ENCODE results near the gene EXD2. TPM values are rescaled to one million over a fixed set of nuclear protein-coding genes. Genes with fewer than 3 reads are reported as not detected.
"Not testable (repeated sequence)": the region's sequence is repeated elsewhere in the genome, so short reads cannot be mapped to it uniquely, and the experiment has no call there.

The EXD2 gene
- polyA plus RNA-seq, 3 donors: 30.9 to 39.8 (median 31.8) TPM

DNA sequence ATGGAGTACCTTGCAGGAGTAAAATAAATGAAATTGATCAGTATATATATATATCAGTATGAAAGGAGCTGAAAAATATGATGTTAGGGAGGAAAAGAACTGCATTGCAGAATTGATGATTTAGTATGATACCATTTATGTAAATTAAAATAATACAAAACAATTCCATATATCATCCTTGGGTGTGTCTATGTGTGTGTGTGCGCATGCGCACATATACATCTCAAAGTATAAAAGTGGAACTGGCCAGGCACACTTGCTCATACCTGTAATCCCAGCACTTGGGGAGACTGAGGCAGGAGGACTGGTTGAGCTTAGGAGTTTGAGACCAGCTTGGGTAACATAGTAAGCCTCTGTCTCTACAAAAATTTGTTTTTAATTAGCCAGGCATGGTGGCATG is 84.0 kb downstream of the EXD2 start:
- no peak for DNase-seq

DNA sequence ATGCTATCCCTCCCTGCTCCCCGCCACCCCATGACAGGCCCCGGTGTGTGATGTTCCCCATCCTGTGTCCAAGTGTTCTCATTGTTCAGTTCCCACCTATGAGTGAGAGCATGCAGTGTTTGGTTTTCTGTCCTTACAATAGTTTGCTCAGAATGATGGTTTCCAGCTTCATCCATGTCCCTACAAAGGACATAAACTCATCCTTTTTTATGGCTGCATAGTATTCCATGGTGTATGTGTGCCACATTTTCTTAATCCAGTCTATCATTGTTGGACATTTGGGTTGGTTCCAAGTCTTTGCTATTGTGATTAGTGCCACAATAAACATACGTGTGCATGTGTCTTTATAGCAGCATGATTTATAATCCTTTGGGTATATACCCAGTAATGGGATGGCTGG is 86.1 kb downstream of the EXD2 start:
- not testable (repeated sequence) for DNase-seq

DNA sequence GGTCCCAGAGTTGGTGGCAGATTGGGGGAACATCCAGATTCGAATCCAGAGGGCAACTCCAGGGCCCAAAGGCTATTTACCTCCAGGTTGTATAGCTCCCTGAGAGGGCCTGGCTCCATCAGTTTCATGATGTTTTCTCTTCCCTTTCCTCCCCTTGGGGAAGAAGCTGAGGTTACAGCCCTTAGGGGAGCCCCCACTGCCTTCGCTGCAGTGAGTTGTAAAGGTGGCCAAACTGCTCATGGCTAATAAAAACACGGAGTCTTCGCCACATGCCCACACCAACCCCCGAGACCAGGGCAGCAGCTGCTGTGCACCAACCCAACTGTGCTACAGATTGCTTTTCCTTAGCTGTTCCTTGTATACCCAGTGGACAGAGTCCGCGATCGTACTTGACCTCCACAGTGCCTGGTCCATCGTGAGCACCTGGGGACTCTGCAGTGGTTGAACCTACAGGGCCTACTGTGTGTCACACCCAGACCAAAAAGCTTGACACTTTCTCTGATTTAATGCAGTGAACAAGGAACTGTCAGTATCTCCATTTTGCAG is 89.5 kb downstream of the EXD2 start:
- DNase-seq: no peak

- DNase-seq: no peak
These were observed 90.3 kb downstream of the EXD2 start for GRCh38 chr14:69281450-69282169.

DNA sequence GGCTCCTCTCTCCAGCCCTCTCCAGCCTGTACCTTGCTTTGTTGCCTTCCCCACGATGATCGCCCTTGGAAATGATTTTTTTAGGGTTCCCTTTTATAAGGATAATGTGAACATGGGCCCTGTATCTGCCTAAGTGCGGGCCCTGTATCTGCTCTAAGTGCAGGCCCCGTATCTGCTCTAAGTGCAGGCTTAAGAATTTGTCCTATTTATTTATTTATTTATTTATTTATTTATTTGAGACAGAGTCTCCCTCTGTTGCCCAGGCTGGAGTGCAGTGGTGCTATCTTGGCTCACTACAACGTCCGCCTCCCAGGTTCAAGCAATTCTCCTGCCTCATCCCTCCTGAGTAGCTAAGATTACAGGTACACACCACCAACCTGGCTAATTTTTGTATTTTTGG is 91.2 kb downstream of the EXD2 start:
- DNase-seq: no peak

- DNase-seq: no peak
These were observed 92.9 kb downstream of the EXD2 start for GRCh38 chr14:69284170-69284569.

- DNase-seq: no peak
These were observed 94.5 kb downstream of the EXD2 start for GRCh38 chr14:69285661-69286255.

- DNase-seq: peak; percentile 19
These were observed 96.1 kb downstream of the EXD2 start for GRCh38 chr14:69287098-69288010.

DNA sequence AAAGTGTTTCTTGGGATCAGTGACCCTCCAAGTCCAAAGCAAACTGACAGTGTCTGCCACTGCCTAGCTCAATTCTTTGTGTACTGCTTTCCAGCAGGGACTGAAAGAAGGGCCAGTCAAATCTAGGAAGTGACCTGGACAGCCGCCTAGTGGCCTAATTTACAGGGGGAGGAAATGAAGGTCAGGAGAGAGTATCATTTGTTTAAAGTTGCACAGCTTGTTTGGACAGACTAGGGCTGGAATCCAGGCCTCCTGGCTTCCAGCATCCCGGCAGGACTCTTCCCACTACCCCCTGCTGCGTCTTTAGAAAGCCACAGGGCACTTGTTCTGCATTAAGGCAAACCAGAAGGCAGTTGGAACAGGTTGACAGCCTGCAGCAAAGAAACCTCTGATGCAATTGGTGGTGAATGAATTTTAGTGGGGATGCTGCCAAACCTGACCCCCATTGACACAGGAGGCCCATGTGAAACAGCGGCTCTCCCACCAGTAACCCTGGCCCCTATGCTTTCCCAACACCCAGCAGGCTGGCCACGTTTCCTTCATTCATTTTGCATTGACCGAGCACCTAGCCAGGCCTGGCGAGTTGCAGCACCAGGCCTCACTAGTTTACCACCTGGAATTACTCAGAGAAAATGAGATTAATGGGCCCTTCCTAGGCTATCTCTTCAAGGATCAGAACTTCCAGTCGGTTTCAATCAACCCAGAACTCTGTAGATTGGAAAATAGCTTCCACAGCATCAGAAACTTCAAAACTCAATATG is 96.9 kb downstream of the EXD2 start:
- peak; percentile 45 for DNase-seq

DNA sequence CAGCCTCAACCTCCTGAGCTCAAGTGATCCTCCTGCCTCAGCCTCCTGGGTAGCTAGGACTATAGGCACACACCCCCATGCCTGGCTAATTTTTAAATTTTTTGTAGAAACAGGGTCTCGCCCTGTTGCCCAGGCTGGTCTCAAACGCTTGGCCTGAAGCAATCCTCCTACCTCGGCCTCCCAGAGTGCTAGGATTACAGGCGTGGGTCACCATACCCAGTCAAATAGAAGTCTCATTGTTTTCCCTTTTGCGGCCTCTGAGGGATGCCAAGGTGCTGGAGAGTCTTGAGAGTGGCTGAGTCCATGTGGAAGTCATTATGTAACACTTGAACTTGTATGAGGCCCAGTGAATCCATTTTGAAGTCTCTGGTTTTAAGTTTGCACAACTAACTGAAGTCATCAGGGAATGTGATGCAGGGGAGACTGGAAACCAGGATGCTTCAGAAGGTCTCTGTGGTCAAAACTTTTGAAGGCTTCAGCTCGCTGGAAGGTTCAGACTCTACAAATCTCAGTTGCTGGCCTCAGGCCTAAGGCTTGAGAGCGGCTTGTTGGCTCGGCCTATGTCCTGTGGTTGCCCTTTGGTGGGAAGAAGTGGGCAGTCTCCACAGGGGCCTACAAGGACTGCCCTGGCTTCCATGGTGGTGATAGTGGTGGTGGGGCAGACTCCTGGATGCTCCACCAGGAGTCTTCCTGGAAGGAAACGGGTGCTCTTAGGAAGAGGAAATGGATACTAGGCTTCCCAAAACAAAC is 97.8 kb downstream of the EXD2 start:
- DNase-seq: no peak

DNA sequence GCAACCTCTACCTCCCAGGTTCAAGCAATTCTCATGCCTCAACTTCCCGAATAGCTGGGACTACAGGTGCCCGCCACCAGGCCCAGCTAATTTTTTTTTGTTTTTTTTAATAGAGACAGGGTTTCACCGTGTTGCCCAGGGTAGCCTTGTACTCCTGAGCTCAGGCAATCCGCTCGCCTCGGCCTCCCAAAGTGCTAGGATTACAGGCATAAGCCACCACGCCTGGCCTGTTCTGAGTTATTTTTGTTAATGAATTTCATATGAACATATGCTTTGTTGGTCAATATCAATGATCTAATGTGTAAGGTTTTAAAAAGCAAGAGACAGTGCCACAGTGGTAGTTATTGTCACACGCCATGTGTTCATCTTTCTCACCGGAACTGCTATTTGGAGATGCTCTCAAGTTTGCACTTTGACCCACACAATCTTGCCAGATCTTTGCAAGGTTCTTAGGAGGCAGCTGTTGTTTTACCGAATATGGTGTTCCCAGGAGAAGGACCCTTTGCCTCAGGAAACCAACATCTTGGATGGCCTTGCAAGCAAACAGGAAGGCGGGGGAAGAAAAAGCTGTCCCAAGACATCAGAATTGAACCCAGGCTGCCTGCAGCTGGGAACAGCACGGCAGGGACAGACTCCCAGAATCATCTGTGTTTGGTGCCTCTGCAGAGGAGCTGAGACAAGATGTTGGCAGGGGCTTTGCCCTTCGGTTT is 98.7 kb downstream of the EXD2 start:
- DNase-seq: no peak

DNA sequence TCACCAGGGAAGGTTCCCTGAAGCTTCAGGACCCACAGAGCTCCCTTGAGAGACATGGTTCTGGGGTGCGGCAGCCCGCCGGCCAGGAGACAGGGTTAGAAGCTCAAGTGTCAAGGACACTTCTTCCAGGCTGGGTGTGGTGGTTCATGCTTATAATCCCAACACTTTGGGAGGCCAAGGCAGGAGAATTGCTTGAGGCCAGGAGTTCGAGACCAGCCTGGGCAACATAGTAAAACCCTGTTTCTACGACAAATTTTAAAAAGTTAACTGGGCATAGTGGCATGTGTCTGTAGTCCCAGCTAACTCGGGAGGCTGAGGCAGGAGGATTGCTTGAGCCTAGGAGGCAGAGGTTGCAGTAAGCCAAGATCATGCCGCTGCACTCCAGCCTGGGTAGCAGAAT is 99.6 kb downstream of the EXD2 start:
- DNase-seq: not testable (repeated sequence)

DNA sequence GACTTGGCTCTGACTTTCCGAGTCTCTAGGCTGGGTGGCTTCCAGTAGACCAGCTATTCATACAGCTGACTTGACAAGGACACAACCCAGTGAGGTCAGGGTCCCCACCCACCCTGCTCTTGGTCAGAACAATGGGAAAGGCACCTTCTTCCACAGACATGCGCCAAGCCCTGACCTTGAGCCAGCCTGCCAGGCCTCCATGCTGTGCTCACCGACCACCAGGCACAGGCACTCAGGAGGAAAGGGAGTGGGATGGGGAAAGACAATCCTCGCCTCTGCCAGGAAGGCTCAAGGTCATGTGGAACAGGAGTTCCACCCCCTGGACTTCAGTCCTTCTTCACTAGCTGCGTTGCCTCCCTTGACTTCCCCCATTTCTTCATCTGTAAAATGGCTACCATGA is 100.1 kb downstream of the EXD2 start:
- no peak for DNase-seq

DNA sequence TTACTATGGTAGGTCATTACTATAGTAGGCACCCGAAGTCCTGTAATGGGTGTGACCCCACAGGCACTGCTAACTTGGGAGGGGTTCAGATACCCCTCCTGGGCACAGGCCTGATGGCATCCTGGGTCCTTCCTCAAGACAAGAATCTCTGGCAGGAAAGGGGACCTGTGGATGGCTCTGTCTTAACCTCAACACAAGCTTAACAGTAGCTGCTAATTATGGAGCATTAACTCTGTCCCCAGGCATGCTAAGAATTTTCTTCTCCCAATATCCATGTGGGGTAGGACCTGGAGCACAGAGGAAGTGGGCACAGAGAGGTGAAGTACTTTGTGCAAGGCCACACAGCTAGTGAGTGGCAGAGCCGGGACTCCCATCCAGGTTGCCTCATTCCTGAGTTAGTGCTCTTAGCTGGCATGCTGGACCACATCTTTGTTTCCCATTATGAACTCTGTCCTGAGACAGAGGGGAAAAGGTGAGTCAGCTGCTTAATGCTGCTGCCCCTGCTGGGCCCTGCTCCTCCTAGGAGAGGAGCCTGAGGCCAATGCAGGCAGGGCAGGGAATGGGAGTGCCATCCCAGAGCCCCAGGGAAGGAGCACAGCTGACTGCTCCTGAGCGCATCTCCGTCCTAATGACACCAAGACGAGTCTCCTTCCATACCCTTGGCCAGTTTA is 100.7 kb downstream of the EXD2 start:
- no peak for DNase-seq

Other genes starting within 250 kb of the EXD2 start
- 10 to 100 TPM; 63.0 to 77.9 (median 74.1) TPM for gene ACTN1, start 212.2 kb upstream of the EXD2 start, polyA plus RNA-seq (ENCODE audit: insufficient read length in 3 of 3)
- 10 to 100 TPM; 54.2 to 65.5 (median 60.6) TPM for gene DCAF5, start 38.4 kb upstream of the EXD2 start, polyA plus RNA-seq (ENCODE audit: insufficient read length in 3 of 3)
- 1 to 10 TPM; 4.6 to 5.1 (median 5.1) TPM for gene GALNT16, start 68.7 kb downstream of the EXD2 start, polyA plus RNA-seq (ENCODE audit: insufficient read length in 3 of 3)
- 100 to 1,000 TPM; 299 to 347 (median 301) TPM for gene ERH, start 206.8 kb downstream of the EXD2 start, polyA plus RNA-seq (ENCODE audit: insufficient read length in 3 of 3)
- 10 to 100 TPM; 78.1 to 91.6 (median 80.0) TPM for gene SLC39A9, start 207.2 kb downstream of the EXD2 start, polyA plus RNA-seq (ENCODE audit: insufficient read length in 3 of 3)

Data from renal pelvis (tissue), 4 donors.